NCI-H2081 (cell line): ENCODE measurements around the gene ST6GAL1.
"Not testable (repeated sequence)": the region's sequence is repeated elsewhere in the genome, so short reads cannot be mapped to it uniquely, and the experiment has no call there.

Source experiments
- DNase-seq, 2 experiments: peaks; one replicate each; lab custom pipeline; 2025; lab: John Stamatoyannopoulos, UW

The ST6GAL1 gene

GRCh38 chr3:187051724-187052366 lies 121.5 kb downstream of the ST6GAL1 start:
- DNase-seq: no peak

- not testable (repeated sequence) for DNase-seq
These were observed 122.1 kb downstream of the ST6GAL1 start for GRCh38 chr3:187052427-187052826.

- not testable (repeated sequence) for DNase-seq
These were observed 124.1 kb downstream of the ST6GAL1 start for GRCh38 chr3:187054433-187054832.

GRCh38 chr3:187057803-187058202 lies 127.5 kb downstream of the ST6GAL1 start:
- DNase-seq: not testable (repeated sequence)

GRCh38 chr3:187061748-187062147 lies 131.4 kb downstream of the ST6GAL1 start:
- DNase-seq: no peak

- DNase-seq: no peak
These were observed 132.3 kb downstream of the ST6GAL1 start for GRCh38 chr3:187062526-187063177.

- no peak for DNase-seq
These were observed 133.2 kb downstream of the ST6GAL1 start for GRCh38 chr3:187063286-187064121.

GRCh38 chr3:187064210-187065115 lies 134.1 kb downstream of the ST6GAL1 start:
- no peak for DNase-seq

- no peak for DNase-seq
These were observed 136.1 kb downstream of the ST6GAL1 start for GRCh38 chr3:187066228-187066995.

GRCh38 chr3:187068787-187069186 lies 138.5 kb downstream of the ST6GAL1 start:
- no peak for DNase-seq

- no peak for DNase-seq
These were observed 139.7 kb downstream of the ST6GAL1 start for GRCh38 chr3:187069857-187070516.

- no peak for DNase-seq
These were observed 141.8 kb downstream of the ST6GAL1 start for GRCh38 chr3:187072102-187072501.

GRCh38 chr3:187072511-187072910 lies 142.2 kb downstream of the ST6GAL1 start:
- no peak for DNase-seq

GRCh38 chr3:187073581-187074098 lies 143.3 kb downstream of the ST6GAL1 start:
- DNase-seq: no peak

- DNase-seq: no peak
These were observed 144.5 kb downstream of the ST6GAL1 start for GRCh38 chr3:187074846-187075245.

GRCh38 chr3:187076297-187076696 lies 146.0 kb downstream of the ST6GAL1 start:
- no peak for DNase-seq

GRCh38 chr3:187077085-187077484 lies 146.8 kb downstream of the ST6GAL1 start:
- no peak for DNase-seq

GRCh38 chr3:187077537-187077936 lies 147.2 kb downstream of the ST6GAL1 start:
- DNase-seq: no peak

- no peak for DNase-seq
These were observed 149.0 kb downstream of the ST6GAL1 start for GRCh38 chr3:187079090-187080022.
